Aorta (tissue), 5 donors: Measurements from ENCODE around the gene SERPINB6. TPM values are rescaled to one million over a fixed set of nuclear protein-coding genes. Genes with fewer than 3 reads are reported as not detected.
A peak's percentile ranks its signal among the peaks of the same experiment; 100 is the strongest.
"Not testable (repeated sequence)": the region's sequence is repeated elsewhere in the genome, so short reads cannot be mapped to it uniquely, and the experiment has no call there.

Experiments
- ATAC-seq: fragments of 200-7000 bp; cut with Tn5 transposase; one replicate; pipeline ENCODE4 v1.9.1; 2022; ENCODE audit warnings: moderate library complexity; ENCODE audit not compliant: low FRiP score
- DNase-seq, 2 donors: peaks; one replicate each; pipeline ENCODE4 v3.0.0-alpha.2; 2020
- H3K27ac ChIP-seq, 2 donors: one replicate each; pipeline ENCODE4 v1.5.1; 2013; ENCODE audit warnings: low read length in 2 of 2, mild to moderate bottlenecking in 2 of 2, moderate library complexity in 2 of 2, control low read depth in 1 of 2, inconsistent platforms in 1 of 2, low read depth in 1 of 2
- H3K27me3 ChIP-seq, 2 donors: one replicate each; pipeline ENCODE4 v1.6.1; 2013; ENCODE audit warnings: control low read depth in 1 of 2, low read length in 1 of 2, mild to moderate bottlenecking in 1 of 2, moderate library complexity in 1 of 2; ENCODE audit not compliant: insufficient read depth in 2 of 2, control insufficient read depth in 1 of 2
- H3K36me3 ChIP-seq, 2 donors: one replicate each; pipeline ENCODE4 v1.6.1; 2013; ENCODE audit warnings: control low read depth in 1 of 2, low read length in 1 of 2, mild to moderate bottlenecking in 1 of 2; ENCODE audit not compliant: insufficient read depth in 2 of 2, control insufficient read depth in 1 of 2
- H3K4me1 ChIP-seq, 2 donors: one replicate each; pipeline ENCODE4 v1.6.1; 2013; ENCODE audit warnings: low read length in 2 of 2, control low read depth in 1 of 2, mild to moderate bottlenecking in 1 of 2, moderate library complexity in 1 of 2; ENCODE audit not compliant: insufficient read depth in 2 of 2, control insufficient read depth in 1 of 2
- H3K4me3 ChIP-seq, 2 donors: one replicate each; pipeline ENCODE4 v1.5.1; 2013; ENCODE audit warnings: low read length in 2 of 2, control low read depth in 1 of 2, mild to moderate bottlenecking in 1 of 2
- H3K9me3 ChIP-seq: one replicate; pipeline ENCODE4 v1.6.1; 2013; ENCODE audit warnings: mild to moderate bottlenecking, low read length; ENCODE audit not compliant: control insufficient read depth
- WGBS, 2 donors: extraction: QIAGEN DNeasy Blood & Tissue Kit; methylation state at CpG; one replicate each; pipeline ENCODE4 v1.1.7; 2013; 5-methylcytosine and 5-hydroxymethylcytosine counted together
- intact Hi-C, 2 donors: fragments of 100-400 bp; cut with DNase I; formaldehyde crosslinking; loops; one replicate each; pipeline versions ENCODE4 v1.14.2 to v1.15.0; 2022
- polyA plus RNA-seq, 2 donors: library from polyadenylated mRNA; stranded (reverse); fragments of 200-250 nt; gene quantifications; one replicate each; pipeline ENCODE4 v1.2.3, GENCODE V29; 2013
- total RNA-seq, 2 donors: library from RNA; stranded (reverse); fragmentation: NEBNext Ultra II Directional; extraction: Animal tissue kit (Norgen Biotek cat#: 25700); gene quantifications; one replicate each; pipeline ENCODE4 v1.2.1, GENCODE V29; 2021
- donor health status: healthy with polysubstance abuse.
- donor health status: Bipolar disorder and iron deficiency.
- donor health status: DM: no; HTN: no; CAD: no.
- donor health status: DM: no; HTN: no; CAD: no.
- donor health status: DM: yes; HTN: yes; CAD: no.

Gene SERPINB6
- total and polyA plus RNA-seq, 4 donors: 111 to 243 (median 153) TPM

DNA sequence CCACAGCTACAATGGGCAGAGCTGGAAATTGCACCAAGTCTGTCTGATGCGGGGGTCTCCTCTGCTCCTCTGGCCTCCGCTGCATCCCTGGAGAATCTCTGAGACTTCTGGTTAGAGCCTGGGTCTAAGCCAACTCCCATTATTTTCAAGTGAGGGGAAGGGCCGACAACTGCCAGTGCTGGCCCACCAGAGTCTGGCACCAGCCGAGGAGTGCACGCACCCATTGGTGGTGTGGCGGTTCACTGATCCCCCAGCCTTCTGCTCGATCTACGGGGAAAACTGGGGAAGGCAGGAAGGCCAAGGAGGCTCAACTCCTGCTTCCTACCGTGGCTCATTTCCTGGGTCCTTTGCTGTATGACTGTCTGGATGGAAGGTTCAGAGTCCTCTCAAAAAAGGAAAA, 34.5 kb upstream of the SERPINB6 start:
- intact Hi-C loops: no loop called here
- no peak for ATAC-seq
- 92 to 95% methylated on average over 9 of the region's 9 CpGs for WGBS, 2 donors

DNA sequence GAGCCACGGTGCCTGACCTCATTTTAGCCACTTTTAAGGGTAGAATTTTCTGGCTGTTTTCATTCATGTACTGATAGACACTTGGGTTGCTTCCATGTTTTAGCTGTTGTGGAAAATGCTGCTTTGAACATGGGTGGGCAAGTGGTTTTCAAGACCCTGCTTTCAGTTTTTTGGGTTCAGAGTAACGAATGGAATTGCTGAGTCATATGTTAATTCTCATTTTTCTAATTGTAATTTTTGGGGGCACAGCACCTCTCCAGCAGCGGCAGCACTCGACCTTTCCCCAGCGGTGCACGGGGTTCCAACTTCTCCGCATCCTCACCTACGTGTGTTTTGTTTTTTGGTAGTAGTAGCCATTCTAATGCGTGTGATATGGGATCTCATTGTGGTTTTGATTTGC, 33.7 kb upstream of the SERPINB6 start:
- DNase-seq: no peak
- H3K9me3 ChIP-seq: no peaks in the 10 kb centered on the region
- no peak overlapping the region for H3K27ac ChIP-seq
- peaks cover 0 to 3% of the 10 kb centered on the region in 2 donors for H3K4me1 ChIP-seq
- peaks cover 0 to 7% of the 10 kb centered on the region in 2 donors for H3K36me3 ChIP-seq
- no peaks in the 10 kb centered on the region for H3K27me3 ChIP-seq
- no peak overlapping the region for H3K4me3 ChIP-seq
- ATAC-seq: no peak
- intact Hi-C loops: no loop called here
- WGBS, 2 donors: 95% methylated on average over 9 of the region's 9 CpGs

More for the DNA sequence above, 34.5 kb upstream of the SERPINB6 start:
- no peaks in the 10 kb centered on the region for H3K27me3 ChIP-seq
- H3K4me1 ChIP-seq: peaks cover 0 to 3% of the 10 kb centered on the region in 2 donors
- no peak for DNase-seq
- no peak overlapping the region for H3K4me3 ChIP-seq
- no peak overlapping the region for H3K27ac ChIP-seq
- H3K36me3 ChIP-seq: peaks cover 2 to 13% of the 10 kb centered on the region in 2 donors
- peaks cover 3% of the 10 kb centered on the region for H3K9me3 ChIP-seq

DNA sequence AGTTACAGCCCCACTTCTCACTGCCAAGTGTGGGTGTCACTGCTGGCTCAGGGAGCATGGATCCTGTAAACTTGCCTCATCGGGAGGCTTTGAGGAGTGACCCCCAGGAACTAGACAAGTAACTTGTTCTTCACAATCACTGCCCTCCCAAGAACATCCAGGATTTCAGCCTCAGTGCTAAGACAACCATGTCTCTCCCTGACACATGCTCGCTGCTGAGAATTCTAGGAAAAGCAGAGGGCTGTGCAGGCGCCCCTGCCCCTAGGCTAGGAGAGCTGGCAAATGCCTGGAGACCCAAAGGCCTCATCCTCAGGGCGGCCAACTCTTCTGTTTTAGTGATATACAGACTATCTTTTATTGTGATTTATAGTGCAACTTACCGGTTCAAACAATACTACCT, 31.9 kb upstream of the SERPINB6 start:
- not testable (repeated sequence) for H3K27ac ChIP-seq, H3K4me1 ChIP-seq, H3K9me3 ChIP-seq, H3K36me3 ChIP-seq, DNase-seq, ATAC-seq, H3K27me3 ChIP-seq, H3K4me3 ChIP-seq
- WGBS, 2 donors: 62 to 80% methylated on average over 3 to 4 of the region's 5 CpGs
- intact Hi-C loops: loop anchor here in 1 of 2 donors (2.0 kb wide), 1 partner anchor 20 kb away; no protein-coding TSS in a partner anchor

DNA sequence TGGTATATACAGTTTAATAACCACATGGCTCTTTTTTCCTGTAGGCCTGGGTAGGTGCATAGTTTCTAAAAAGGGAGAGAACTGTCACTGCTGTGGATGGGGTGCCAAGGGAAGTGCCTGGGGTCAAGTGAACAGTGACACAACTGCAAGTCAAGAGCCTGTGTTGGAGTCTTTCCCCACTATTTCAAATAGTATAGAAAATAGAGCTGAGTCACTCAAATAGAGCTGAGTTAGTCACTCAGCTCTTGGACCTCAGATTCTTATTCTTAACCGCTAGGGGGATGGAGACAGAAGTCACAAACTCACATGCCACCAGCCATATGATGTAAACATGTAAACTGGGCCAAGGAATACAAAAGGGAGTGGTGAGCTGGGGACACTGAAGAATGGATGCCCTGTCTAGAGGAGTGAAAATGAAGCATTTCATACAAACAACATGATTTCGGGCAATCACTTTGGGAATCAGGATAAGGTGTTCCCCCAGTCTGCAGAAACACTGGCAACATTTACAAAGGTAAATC, 30.5 kb upstream of the SERPINB6 start:
- no peak for ATAC-seq
- no peak overlapping the region for H3K27ac ChIP-seq

DNA sequence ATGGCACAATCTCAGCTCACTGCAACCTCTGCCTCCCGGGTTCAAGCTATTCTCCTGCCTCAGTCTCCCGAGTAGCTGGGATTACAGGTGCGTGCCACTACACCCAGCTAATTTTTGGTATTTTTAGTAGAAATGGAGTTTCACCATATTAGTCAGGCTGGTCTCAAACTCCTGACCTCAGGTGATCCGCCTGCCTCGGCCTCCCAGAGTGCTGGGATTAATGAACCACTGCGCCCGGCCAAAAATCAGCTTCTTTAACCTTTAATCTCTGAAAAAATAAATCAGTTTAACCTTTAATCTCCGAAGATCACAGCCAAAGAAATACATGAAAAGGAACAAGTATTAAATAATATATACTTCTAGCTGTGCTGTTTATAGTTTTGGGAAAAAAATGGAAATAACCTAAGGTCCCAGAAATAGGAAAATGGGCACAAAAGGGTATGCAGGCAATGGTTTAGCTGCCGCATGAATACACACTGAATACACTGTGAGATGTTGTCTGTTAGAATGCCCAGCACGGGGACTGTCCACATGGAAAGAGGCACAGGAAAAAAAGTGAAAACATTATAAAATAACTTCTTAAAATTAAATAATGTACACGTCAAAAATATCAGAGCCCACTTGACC, 29.9 kb upstream of the SERPINB6 start:
- H3K27me3 ChIP-seq: no peaks in the 10 kb centered on the region
- no peaks in the 10 kb centered on the region for H3K9me3 ChIP-seq
- WGBS, 2 donors: 87 to 89% methylated on average over 11 of the region's 11 CpGs
- intact Hi-C loops: no loop called here
- DNase-seq (no peak), ATAC-seq (no peak)
- H3K4me1 ChIP-seq: peaks cover 0 to 3% of the 10 kb centered on the region in 2 donors
- H3K27ac ChIP-seq: no peak overlapping the region
- no peak overlapping the region for H3K4me3 ChIP-seq
- peaks cover 0 to 2% of the 10 kb centered on the region in 2 donors for H3K36me3 ChIP-seq

More for the DNA sequence above, 30.5 kb upstream of the SERPINB6 start:
- no peak overlapping the region for H3K4me3 ChIP-seq
- no peaks in the 10 kb centered on the region for H3K27me3 ChIP-seq
- H3K4me1 ChIP-seq: peaks cover 0 to 3% of the 10 kb centered on the region in 2 donors
- DNase-seq: no peak
- H3K9me3 ChIP-seq: no peaks in the 10 kb centered on the region
- peaks cover 0 to 2% of the 10 kb centered on the region in 2 donors for H3K36me3 ChIP-seq
- intact Hi-C loops: loop anchor here in 1 of 2 donors (2.0 kb wide), 1 partner anchor 21 kb away; no protein-coding TSS in a partner anchor
- WGBS, 2 donors: 13 to 28% methylated on average over 2 of the region's 2 CpGs

DNA sequence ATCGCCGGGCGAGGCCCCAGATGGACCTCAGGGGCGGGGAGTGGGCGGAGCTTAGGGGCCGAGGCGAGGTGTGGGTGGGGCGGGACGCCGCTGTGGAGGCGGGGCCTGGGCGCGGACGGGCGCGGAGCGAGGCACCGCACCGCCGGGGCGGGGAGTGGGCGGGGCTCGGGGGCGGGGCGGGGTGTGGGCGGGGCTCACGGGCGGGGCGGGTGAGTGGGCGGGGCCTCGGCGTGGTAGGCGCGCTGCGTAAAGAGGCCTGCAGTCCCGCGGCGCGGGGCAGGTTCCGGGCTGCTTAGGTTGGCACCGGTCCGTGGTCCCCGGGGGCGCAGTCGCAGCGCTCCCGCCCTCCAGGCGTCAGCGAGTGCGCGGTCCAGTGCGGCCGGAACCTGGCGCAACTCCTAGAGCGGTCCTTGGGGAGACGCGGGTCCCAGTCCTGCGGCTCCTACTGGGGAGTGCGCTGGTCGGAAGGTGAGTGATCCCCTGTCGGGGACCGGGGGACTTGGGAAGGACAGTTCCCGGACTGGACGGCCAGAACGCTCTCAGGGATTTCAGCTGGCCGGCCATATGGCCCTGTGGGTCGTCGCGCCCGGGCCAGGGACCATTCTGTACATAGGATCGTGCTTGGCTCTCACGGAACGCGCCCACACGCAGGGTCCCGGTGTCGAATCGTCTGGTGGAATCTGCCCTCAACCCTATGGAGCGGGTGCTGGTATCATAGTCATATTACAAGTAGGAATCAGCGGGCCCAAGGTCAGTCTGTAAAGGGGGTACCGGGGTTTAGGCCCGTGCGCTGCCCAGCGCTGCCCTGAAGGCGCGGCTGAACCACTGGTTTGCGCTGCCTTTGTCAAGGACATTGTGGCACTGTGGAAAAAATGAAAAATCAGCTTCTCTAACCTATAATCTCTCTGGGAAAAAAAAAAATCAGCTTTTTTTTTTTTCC, 28.5 kb upstream of the SERPINB6 start, which contains the start of gene NQO2:
TSS of gene NQO2 (plus strand) at position 277 of the 940 bp plus-strand sequence. CDS start 6,659 bp downstream, outside the sequence.
- intact Hi-C loops: loop anchor here (1.0 kb wide), 1 partner anchor 55 kb away; no protein-coding TSS in a partner anchor
- H3K27me3 ChIP-seq: no peaks in the 10 kb centered on the region
- peak within 1 kb of the TSS in 1 of 2 donors; percentile 60 for H3K27ac ChIP-seq
- peak; percentile 96 for ATAC-seq
- H3K4me3 ChIP-seq: peak within 1 kb of the TSS; percentile 11 to 36
- 4 to 5% methylated on average over 58 to 87 of the region's 87 CpGs for WGBS, 2 donors
- H3K36me3 ChIP-seq: peaks cover 0 to 2% of the 10 kb centered on the region in 2 donors
- H3K4me1 ChIP-seq: peaks cover 0 to 3% of the 10 kb centered on the region in 2 donors
- no peaks in the 10 kb centered on the region for H3K9me3 ChIP-seq
- peak; percentile 95 to 98 for DNase-seq

DNA sequence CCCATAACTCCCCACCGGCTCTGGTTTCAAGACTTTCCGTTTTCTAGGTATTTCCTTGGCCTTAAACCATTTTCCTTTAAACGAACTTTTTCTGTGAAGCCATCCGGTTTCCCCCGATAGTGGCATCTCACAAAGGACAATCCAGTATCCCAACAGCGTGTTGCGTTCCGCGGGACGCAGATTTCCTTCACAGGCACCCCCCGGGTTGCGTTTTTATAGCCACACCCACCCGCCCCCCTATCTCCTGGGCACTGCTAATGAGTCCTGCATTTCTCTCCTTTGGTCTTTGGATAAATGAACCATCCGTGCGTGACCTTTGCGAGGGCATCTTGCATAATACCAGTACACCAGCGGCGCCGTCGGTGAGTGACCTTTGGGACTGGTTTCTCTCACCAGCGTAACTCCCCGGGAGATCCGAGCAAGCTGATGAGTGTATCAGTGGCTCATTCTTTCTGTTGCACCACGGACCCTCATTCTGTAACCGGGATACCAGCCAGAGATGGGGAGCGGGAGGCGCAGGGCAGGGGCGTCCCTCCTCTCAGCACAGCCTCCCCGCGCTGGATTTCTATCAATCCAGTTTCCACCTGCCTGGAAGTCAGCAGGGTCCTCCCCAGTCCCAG, 27.7 kb upstream of the SERPINB6 start:
- H3K9me3 ChIP-seq: no peaks in the 10 kb centered on the region
- ATAC-seq (peak; percentile 67), DNase-seq (peak in 1 of 2 donors; percentile 91)
- H3K36me3 ChIP-seq: no peaks in the 10 kb centered on the region
- intact Hi-C loops: loop anchor here (1.0 kb wide), 1 partner anchor 56 kb away; no protein-coding TSS in a partner anchor
- H3K27me3 ChIP-seq: no peaks in the 10 kb centered on the region
- 0% methylated on average over 30 of the region's 30 CpGs for WGBS, 2 donors
- peak overlapping the region in 1 of 2 donors; percentile 42 for H3K27ac ChIP-seq
- peak overlapping the region in 1 of 2 donors; percentile 3 for H3K4me3 ChIP-seq
- H3K4me1 ChIP-seq: peaks cover 0 to 3% of the 10 kb centered on the region in 2 donors
